ENCODE measurements around the gene CHST3.

The CHST3 gene

GRCh38 chr10:71964743-71965515, 734 bp downstream of the CHST3 start:
- TF ChIP-seq GATA3 (IDR thresholded peaks at IDR 0.05; ENCODE audit: low read depth, low read length): no peak
- TF ChIP-seq GATA2 (IDR thresholded peaks at IDR 0.05; ENCODE audit: low read depth, low read length): no peak

DNA sequence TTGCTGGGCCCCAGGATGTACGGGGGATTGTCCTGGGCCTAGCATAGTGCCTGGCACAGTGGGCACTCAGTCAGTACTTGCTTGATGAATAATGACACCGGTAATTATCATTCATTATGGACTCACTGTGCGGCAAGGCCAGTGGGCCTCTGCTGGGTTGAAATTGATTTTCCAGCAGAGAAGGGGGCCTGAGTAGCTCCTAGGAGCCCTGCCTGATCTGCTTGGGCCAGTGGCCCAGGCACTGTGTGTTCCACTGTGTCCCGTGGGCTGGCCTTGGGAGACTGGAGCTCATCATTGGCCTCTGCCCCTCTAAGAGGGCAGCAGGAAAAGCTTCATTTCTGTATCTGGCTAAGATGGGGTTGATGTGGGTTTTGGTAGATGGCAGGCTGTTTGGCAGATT, 1.4 kb downstream of the CHST3 start:
- TF ChIP-seq GATA2 (IDR thresholded peaks at IDR 0.05; ENCODE audit: low read depth, low read length) (no peak), GATA3 (IDR thresholded peaks at IDR 0.05; ENCODE audit: low read depth, low read length) (no peak)

DNA sequence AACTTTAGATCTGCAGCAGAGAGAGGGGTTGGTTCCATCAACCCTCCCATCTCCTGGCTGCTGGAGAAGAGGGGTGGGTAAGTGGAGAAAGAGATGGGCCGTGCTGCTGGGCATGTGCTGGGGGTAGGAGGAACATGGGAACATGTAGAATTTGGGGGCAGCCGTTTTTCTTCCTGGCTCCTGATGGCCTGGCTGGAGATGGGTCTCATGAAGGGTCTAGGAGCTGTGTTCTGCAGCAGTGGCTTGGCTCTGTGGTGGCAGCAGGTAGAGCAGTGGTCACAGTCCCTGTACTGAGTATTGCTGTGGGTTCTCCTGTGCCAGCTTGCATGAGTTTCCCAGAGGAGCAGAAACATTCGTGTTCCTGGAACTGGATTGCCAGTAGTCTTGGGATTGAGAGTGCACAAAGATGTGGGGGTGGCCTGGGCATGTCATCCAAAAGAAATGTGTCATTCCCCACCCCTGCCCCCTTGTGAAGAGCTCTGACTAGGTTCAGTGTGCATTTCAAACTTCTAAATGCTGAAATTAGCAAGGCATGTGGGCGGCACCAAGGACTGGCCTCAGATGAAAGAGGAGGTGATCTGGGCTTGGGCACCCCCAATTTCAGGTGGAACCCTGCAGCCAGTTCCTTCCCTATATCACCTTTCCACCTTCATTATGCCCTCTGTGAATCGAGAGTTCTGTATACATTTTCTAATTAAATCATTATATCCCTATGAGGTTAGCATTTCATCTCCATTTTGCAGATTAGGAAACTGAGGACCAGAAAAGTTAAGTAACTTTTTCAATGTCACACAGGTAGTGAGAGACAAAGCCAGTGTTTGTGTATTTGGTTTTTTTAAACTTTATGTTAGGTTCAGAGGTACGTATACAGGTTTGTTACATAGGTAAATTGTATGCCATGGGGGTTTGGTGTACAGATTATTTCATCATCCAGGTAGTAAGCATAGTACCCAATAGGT, 2.1 kb downstream of the CHST3 start:
- TF ChIP-seq GATA3 (IDR thresholded peaks at IDR 0.05; ENCODE audit: low read depth, low read length) (no peak), GATA2 (IDR thresholded peaks at IDR 0.05; ENCODE audit: low read depth, low read length) (no peak)

DNA sequence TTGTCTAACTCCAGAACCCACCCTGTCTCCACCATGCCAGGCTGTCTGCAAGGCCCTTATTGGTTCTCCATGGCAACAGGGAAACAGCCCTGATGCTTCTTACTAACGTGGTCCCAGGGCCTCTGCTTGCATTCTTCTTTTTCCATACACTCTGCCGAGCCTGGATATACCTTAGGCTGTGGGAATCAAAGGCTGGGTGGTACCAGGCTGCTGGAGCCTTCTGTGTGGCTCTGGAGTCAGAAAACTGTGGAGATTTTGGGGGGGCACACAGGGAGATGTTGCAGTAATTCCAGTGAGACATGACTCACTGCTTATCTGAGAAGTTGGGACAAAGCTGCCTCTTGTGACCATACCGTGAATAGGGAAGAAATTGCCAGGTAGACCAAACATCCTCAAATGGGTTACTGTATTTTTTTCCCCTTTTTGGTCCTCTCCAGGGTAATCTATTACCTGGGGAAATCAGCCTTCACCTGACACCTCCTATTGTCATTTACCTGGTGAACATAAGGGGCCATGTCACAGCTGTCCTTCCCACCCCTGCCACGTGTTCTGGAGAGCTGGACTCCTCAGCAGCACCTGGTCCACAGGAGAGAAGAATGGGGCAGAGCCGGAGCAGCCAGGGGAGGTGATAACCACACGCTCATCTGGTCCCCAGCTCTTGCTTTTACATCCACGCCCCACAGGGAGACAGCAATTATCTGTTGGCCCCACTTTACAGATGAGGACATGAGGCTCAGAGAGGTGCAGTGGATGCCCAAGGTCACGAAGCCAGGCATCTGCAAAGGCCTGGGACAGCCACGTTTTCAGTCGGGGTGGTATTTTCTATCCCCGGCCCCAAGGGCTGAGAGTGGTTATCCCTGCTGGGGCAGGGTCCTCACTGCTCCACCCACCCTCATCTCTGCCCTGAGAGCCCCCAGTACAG, 4.6 kb downstream of the CHST3 start:
- no peak for TF ChIP-seq GATA3 (IDR thresholded peaks at IDR 0.05; ENCODE audit: low read depth, low read length)

DNA sequence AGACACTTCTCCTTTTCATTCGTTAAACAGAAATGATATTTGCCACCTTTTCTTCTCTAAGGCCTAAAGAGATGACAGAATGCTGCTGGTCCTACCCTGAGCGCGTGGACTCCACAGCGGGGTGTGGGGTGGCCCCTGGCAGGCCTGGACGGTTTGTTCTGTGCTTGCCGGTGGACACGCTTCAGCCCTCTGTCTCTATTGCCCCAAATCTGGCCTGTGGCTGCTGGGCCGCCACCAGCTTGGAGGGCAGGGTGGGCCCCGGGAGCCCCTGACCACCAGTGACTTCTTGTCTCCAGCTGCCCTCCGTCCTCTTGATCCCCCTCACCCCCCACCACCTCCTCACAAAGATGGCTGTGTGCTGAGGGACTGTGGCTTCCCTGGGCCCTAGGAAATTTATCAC, 5.7 kb downstream of the CHST3 start:
- TF ChIP-seq GATA3 (IDR thresholded peaks at IDR 0.05; ENCODE audit: low read depth, low read length): no peak
- no peak for TF ChIP-seq GATA2 (IDR thresholded peaks at IDR 0.05; ENCODE audit: low read depth, low read length)

GRCh38 chr10:71970331-71970730, 6.1 kb downstream of the CHST3 start:
- TF ChIP-seq GATA3 (IDR thresholded peaks at IDR 0.05; ENCODE audit: low read depth, low read length) (no peak), GATA2 (IDR thresholded peaks at IDR 0.05; ENCODE audit: low read depth, low read length) (no peak)

DNA sequence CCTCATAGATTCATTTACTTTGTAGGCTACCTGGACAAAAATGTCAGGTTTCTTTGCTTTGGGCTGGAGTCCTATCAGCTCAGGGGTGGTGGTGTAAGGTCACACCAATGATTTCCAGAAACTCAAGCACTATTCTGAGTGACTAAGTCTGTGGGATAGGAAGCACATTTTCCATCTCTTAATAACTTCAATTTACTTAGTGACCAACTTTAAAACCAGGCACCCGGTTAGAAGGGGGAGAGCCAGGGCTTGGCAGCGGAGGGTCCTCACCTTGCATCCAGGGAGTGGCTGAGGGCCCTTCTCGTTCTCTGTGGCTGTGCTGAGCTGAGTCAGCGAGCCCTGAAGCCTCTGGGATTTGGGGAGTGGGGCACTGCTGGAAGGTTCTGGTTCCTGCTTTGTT, 6.7 kb downstream of the CHST3 start:
- TF ChIP-seq GATA3 (IDR thresholded peaks at IDR 0.05; ENCODE audit: low read depth, low read length): no peak
- no peak for TF ChIP-seq GATA2 (IDR thresholded peaks at IDR 0.05; ENCODE audit: low read depth, low read length)

GRCh38 chr10:71971311-71971731, 7.1 kb downstream of the CHST3 start:
- TF ChIP-seq GATA3 (IDR thresholded peaks at IDR 0.05; ENCODE audit: low read depth, low read length) (no peak), GATA2 (IDR thresholded peaks at IDR 0.05; ENCODE audit: low read depth, low read length) (no peak)

GRCh38 chr10:71971769-71972555, 7.8 kb downstream of the CHST3 start:
- TF ChIP-seq GATA2 (IDR thresholded peaks at IDR 0.05; ENCODE audit: low read depth, low read length) (no peak), GATA3 (IDR thresholded peaks at IDR 0.05; ENCODE audit: low read depth, low read length) (no peak)

DNA sequence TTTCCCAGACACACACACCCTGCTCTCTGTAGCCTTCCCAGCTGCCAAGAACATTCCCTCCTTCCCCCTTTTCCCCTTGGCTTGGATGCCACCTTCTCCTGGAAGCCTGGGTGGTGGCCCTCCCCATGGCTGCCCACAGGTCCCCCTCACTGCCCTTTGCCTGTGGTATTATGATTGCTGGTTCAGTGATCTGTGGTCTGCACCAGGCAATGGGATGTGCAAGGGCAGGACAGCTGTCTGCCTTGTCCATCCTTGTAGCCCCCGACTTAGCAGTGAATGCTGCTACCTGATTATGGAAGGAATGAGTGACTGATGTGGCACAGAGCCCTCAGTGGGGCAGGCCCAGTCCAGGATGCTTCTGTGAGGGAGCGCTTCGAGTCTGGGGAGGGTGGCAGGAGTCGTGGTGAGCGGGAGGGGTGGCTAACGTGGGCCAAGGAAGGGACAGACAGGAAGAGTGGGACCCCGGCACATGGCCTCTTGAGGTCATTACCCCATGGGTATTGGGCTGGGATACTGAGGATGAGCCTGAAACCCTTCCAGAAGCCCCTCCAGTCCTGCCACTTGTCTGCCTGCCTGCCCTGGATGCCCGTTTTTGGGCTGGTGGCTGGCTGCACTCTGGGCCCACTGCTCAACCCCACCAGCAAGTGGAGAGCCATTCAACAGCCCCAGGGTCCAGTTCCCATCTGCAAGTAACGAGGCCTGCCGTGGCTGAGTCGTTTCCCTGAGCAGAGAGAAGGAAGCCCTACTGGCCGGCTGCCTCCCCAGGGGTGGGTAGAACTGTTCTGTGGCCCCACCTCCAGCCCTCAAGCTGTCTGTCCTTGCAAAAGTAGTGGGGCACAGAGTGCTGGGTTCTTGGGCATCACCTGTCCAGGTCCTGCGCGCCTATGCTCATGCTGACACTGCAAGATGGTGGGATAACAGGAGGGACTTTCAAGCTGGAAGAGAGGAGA, 8.8 kb downstream of the CHST3 start:
- no peak for TF ChIP-seq GATA2 (IDR thresholded peaks at IDR 0.05; ENCODE audit: low read depth, low read length)
- no peak for TF ChIP-seq GATA3 (IDR thresholded peaks at IDR 0.05; ENCODE audit: low read depth, low read length)

GRCh38 chr10:71973777-71974488, 9.7 kb downstream of the CHST3 start:
- no peak for TF ChIP-seq GATA3 (IDR thresholded peaks at IDR 0.05; ENCODE audit: low read depth, low read length)
- TF ChIP-seq GATA2 (IDR thresholded peaks at IDR 0.05; ENCODE audit: low read depth, low read length): no peak

All from SH-SY5Y (cell line).